ENCODE measurements around the gene CLEC2A.

The CLEC2A gene

DNA sequence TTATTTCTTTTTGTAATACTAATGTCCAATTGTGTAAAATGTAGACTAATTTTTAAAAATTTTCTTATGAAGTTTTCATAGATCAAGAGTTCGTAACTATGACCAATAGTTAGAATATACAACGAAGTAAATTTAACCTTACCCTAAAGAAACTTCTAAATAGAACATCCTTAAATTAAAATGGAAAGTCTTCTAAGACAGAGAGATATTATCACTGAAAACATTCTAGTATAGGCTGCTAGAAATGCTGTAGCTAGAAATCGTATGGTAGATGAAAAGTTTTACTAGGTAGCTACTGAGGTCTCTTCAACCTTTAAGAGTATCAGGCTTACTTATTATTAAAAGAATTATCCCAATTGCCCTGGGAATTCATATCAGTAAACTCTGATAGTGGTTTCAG lies 925 bp downstream of the CLEC2A start:
- no peak for DNase-seq

DNA sequence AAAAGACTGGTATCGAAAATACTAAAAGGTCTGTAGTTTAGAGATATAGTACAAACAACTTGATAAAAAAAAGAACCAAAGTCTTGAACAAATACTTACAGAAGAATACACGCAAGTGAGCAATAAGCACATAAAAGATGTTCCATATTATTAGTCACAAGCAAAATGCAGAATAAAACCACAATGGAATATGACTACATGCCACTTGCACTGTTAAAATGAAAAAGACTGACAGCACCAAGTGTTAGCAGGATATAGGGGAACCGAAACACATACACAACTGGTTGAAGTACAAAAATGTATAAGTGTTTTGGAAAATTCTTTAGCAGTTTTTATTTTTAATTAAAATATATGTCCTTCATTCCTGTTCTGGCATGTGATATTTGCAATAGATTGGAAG lies 3.6 kb downstream of the CLEC2A start:
- no peak for DNase-seq

DNA sequence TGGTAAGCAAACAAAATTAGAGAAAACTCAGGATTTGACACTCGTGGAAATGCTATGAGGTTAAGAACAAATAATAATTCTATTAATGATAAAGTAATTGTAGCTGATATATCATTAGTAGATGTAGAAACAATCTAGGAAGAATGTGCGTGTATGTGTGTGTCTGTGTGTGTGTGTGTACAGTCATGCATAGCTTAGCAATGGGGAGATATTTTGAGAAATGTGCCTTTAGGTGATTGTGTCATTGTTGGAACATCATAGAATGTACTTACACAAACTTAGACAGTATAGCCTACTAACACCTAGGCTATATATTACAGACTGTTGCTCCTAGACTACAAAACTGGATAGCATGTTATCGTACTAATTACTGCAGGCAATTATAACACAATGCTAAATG lies 5.3 kb downstream of the CLEC2A start:
- DNase-seq: no peak

DNA sequence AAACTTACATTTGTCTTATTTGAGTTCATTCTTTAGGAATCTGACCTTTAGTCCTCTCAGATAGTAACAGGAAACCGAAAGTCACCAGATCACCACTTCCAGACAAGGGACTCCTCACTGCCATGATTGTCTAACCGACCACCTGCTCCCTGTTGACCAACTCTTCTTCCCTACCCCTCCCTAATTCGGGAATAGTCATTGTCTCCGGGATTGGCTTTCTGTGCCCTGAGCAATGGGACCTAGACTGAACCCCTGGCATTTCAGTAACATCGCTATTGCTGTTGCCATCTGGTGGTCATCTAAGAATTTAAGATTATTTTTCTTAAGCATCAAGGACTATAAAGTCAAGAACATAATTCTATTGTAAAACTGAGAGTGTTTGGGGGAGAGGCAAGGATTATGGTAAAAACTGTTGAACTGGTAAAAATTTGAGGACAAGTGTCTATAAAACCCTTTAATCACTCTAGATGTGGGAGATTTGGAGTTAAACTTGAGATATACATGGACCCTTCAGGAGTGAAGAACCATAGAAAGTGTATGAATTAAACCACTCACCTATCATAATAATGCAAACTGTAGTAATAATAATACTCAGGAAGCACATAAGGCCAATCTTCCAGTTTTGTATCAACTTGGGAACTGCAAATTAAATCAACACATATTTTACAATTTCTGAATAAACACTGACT lies 6.3 kb downstream of the CLEC2A start:
- no peak for DNase-seq

GRCh38 chr12:9922429-9922828 lies 9.7 kb downstream of the CLEC2A start:
- no peak for DNase-seq

GRCh38 chr12:9920451-9920850 lies 11.7 kb downstream of the CLEC2A start:
- DNase-seq: no peak

DNA sequence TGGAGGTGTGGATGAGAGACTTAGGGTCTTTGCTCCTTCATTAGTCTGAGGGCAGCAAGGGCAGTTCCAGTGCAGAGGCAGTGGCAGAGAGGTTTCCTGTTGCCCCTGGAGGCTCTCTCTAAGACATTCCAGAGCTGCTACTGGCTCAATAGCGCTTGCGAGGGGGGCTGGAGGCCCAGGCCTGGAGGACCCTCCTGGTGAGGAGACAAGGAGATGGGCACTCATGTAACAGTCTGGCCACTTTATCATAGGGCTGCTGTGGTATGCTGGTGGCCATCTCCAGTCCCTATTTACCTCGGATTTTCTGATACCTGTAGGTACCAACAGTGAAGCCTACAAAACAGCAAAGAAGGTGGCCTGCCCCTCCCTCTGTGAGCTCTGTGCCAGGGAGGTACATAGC lies 12.7 kb downstream of the CLEC2A start:
- no peak for DNase-seq

GRCh38 chr12:9911708-9912107 lies 20.5 kb downstream of the CLEC2A start:
- no peak for DNase-seq

GRCh38 chr12:9910716-9911421 lies 21.3 kb downstream of the CLEC2A start:
- no peak for DNase-seq

DNA sequence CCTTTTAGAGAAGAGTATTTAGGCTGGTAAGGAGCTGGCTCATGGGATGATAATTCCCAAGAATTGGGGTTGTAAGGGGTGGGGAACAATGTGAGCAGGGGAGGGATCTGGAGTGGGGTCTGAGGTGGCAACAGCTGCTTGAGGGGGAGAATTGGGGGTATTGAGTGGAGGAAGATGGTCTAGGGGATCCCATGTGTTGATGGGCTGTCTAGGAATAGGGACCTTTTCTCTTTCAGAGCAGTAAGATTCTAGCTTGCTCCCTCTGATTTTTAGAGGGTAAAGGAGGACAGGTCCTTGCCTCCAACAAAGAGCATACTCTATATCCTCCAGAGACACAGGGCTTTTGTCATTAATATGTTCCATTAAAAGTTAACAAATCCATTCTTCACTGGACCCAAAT lies 22.4 kb downstream of the CLEC2A start:
- DNase-seq: no peak

DNA sequence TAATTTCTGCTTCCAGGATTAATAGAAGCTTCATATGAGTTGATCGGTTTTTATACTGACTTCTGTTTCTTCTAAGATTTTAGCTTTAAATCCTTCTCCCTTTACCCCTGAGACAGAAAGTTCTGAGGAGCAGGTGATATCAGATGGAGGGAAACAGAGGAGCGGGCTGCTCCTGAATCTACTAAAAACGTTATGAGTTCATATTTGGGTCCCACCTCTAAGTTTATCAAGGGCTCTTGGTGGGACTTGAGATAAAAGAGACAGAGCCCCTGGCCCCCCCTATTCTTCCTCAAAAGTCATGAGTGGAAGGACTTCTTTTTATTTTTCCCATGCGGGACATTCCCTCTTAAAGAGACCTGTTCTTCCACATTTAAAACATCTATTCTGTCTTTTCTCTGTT lies 23.8 kb downstream of the CLEC2A start:
- no peak for DNase-seq

DNA sequence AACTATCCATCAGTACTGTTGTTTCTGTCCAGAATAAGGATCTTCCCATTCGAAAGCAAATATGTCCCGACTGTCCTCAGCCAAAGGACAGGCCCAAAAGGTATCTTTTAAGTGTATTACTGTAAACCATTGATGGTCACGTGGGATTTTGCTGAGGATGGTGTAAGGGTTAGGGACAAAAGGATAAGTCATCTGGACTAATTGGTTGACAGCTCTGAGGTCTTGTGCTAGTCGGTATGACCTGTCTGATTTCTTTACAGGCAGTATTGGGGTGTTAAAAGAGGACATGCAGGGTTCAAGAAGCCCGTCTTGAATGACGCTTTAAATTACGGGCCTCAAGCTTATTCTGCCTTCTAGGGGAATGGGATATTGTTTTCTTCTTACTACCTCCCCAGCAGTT lies 24.4 kb downstream of the CLEC2A start:
- DNase-seq: no peak

DNA sequence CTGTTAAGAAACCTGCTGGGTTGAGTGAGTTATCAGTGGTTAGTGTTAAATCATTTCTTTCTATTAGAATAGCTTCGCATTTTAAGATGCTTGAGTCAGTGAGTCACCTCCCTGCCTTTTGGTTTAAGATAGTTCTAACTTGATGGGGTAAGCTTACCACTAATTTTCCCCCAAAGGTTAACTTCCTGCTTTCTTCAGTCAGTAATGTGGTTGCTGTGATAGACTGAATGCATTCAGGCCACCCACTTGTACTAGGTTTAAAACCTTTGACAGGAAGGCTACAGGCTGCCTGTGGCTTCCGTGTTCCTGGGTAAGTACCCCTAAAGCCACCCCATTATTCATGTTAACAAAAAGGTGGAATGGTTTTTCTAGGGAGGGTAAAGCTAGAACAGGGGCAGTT lies 25.3 kb downstream of the CLEC2A start:
- DNase-seq: no peak

GRCh38 chr12:9902539-9903228 lies 29.5 kb downstream of the CLEC2A start:
- no peak for DNase-seq

- DNase-seq: no peak
These were observed 31.2 kb downstream of the CLEC2A start for GRCh38 chr12:9900930-9901329.

GRCh38 chr12:9899209-9899608 lies 33.0 kb downstream of the CLEC2A start:
- no peak for DNase-seq

- no peak for DNase-seq
These were observed 34.6 kb downstream of the CLEC2A start for GRCh38 chr12:9897535-9897934.

DNA sequence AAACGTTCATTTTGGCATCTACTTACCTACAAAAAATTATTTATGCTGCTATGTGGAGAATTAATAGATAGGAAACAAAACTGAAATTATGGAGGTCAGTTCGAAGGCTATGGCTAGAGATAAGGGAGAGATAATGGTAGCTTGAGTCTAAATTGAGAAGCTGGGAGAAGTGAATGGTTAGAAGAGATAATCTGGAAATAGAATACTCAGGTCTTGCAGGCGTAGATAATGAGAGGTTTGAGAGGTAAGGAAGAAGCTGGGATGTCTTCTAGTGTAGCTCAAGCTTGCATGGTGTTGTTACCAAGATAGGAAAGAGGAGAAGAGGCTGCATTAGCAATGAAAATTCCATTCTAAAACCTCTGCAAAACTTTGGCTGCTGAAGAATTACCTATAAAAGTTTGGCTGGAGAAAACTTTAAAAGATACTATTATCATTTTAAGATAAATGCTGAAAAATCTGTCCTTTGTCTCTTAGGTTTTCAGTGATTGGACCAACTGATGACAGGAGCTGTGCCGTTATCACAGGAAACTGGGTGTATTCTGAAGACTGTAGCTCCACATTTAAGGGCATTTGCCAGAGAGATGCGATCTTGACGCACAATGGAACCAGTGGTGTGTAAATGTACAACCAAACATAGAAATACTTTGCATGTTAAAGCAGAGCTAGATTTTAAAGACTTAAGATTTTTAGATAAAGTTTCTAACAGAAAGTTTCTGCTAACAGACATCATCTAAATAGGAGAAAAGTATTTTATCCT lies 36.8 kb downstream of the CLEC2A start:
- no peak for DNase-seq

GRCh38 chr12:9888665-9889273 lies 43.4 kb downstream of the CLEC2A start:
- DNase-seq: no peak

DNA sequence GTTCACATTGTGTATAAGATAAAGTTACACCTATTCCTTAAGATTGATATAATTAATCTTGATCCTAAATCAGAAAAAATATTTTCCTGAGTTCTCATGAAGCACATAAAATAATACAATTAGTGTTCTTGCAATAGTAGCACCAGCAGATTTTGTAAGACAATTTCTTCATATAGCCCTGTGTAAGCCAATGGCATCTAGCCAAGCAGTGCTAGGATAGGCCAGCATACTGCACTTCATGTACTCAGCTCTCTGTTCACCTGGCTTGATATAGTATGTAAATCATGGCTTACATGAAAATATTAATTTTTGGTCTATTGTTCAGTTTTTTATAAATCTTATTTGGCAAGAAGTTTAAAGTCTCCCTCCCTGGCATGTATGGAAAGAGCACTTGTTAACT lies 49.0 kb downstream of the CLEC2A start:
- no peak for DNase-seq

- DNase-seq: no peak
These were observed 50.2 kb downstream of the CLEC2A start for GRCh38 chr12:9881988-9882387.

GRCh38 chr12:9881246-9881645 lies 50.9 kb downstream of the CLEC2A start, which contains the start of gene KLRF2:
KLRF2 (plus strand) TSS chr12:9881489; CDS start chr12:9881596, 107 bp downstream.
- no peak for DNase-seq
